Brain microvascular endothelial cell (primary cell): ENCODE data around the gene MRPS35.
"Not testable (repeated sequence)": the region's sequence is repeated elsewhere in the genome, so short reads cannot be mapped to it uniquely, and the experiment has no call there.

Source experiments
- DNase-seq: peaks from one replicate; pipeline ENCODE4 v3.0.0-alpha.2; 2020
- H3K27ac ChIP-seq: fragments of 250-450 bp; sonication (Bioruptor Pico); 2 replicates; pipeline ENCODE4 v1.5.1; 2020; ENCODE audit warnings: mild to moderate bottlenecking, moderate library complexity
- H3K27me3 ChIP-seq: fragments of 250-450 bp; sonication (Bioruptor Pico); replicated peaks from 2 replicates; pipeline ENCODE4 v1.5.1; 2020; ENCODE audit warnings: mild to moderate bottlenecking
- H3K36me3 ChIP-seq: fragments of 250-450 bp; sonication (Bioruptor Pico); replicated peaks from 2 replicates; pipeline ENCODE4 v1.5.1; 2020; ENCODE audit warnings: mild to moderate bottlenecking
- H3K4me3 ChIP-seq: 2 replicates; pipeline ENCODE4 v1.5.1; 2011; ENCODE audit warnings: low read depth, mild to moderate bottlenecking, control low read depth, low read length, moderate library complexity
- CTCF ChIP-seq: IDR thresholded peaks from 2 replicates; pipeline ENCODE4 v1.5.1; 2011; ENCODE audit warnings: low read depth, mild to moderate bottlenecking, moderate library complexity, low read length, control low read depth, inconsistent platforms; ENCODE audit errors: missing control alignments
- in situ Hi-C: cut with HindIII; loops from 2 replicates; pipeline ENCODE4 v1.10.0; 2017; ENCODE audit warnings: low sequenced_read_pairs, low pct_ligation_motif_present

MRPS35 gene

GRCh38 chr12:27732281-27732680 lies 21.6 kb downstream of the MRPS35 start:
- in situ Hi-C loops: no loop called here
- Histone ChIP-seq H3K27ac (no peak overlapping the region), H3K27me3 (no peaks in the 10 kb centered on the region), H3K4me3 (no peak overlapping the region), H3K36me3 (peaks cover 15% of the 10 kb centered on the region)
- TF ChIP-seq CTCF: peak; percentile 58
- DNase-seq: no peak

DNA sequence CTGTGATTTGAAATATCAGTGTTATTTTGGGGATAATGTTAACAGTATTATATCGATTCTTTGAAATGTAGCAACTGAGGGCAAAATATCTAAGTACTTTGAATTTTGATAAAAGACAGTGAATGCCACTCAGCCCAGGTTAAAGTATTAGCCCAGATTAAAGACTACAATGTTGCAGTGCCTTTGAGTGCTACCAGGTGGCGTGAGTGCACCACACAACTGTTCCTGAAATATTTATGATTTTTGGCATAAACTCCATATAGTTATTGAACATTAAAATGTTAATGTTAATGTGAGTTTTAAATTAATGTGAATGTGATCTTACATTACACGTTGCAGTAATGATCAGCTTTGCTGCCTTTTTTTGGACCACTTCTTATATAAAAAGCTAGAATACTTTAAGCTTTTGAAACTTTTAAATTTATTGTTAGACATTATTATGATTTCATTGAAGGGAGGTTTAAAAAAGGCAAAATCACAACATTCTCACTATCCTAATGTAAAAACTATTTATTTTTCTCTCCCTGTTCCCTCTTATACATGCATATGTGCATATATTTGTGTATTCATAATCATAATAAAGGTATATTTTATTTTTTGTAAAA lies 22.5 kb downstream of the MRPS35 start:
- peak; percentile 43 for DNase-seq
- TF ChIP-seq CTCF: peak; percentile 90
- H3K27ac ChIP-seq: no peak overlapping the region
- H3K27me3 ChIP-seq: no peaks in the 10 kb centered on the region
- in situ Hi-C loops: no loop called here
- H3K4me3 ChIP-seq: no peak overlapping the region
- H3K36me3 ChIP-seq: peaks cover 19% of the 10 kb centered on the region

DNA sequence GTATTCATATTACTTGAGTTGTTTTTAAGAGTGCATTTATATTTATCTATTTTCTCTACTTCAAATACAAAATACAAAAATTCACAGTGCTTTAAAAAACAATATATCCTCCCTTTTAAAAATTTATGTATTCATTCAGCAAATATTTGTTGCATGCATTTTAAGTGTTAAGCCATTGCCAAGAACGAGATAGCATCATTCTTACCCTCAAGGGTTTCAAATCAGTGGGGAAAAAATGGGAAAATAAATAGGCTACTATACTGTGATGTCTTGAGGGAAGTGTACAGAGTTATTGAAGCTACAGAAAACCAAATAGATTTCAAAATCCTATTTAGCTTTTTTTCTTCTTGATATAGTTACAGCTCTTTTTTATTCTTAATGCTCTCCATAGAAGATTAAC lies 23.2 kb downstream of the MRPS35 start:
- in situ Hi-C loops: no loop called here

DNA sequence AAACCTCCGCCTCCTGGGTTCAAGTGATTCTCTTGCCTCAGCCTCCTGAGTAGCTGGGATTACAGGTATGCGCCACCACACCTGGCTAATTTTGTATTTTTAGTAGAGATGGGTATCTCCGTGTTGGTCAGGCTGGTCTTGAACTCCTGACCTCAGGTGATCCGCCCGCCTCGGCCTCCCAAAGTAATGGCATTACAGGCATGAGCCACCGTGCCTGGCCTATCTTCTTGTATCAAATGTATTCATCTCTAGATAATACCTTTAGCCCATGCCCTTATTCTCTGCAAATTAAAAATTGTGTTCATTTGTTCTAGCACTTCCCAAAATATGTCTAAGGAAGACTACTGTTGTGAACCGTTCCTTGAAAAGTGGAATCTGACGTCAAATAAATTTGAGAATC lies 23.7 kb downstream of the MRPS35 start:
- in situ Hi-C loops, H3K27me3 ChIP-seq, H3K4me3 ChIP-seq, DNase-seq, H3K27ac ChIP-seq: not testable (repeated sequence)
- H3K36me3 ChIP-seq: peaks cover 24% of the 10 kb centered on the region

More for the DNA sequence above, 23.2 kb downstream of the MRPS35 start:
- H3K27me3 ChIP-seq: no peaks in the 10 kb centered on the region
- TF ChIP-seq CTCF: no peak
- H3K27ac ChIP-seq: no peak overlapping the region
- H3K36me3 ChIP-seq: peaks cover 19% of the 10 kb centered on the region
- no peak for DNase-seq
- no peak overlapping the region for H3K4me3 ChIP-seq

DNA sequence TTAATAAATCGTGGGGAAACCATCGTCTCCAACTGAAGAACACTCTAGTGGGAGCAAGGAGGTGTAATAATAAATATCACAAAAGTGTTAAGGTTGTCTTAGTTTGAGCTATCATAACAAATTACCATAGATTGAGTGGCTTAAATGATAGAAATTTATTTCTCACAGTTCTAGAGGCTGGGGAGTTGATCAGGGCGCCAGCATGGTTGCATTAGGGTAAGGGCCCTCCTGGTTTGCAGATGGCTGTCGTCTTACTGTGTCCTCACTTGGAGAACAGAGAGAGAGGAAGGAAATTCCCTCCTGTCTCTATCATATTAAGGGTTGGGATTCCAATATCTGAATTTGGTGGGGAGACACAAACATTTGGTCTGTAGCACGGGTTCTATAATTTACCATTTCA lies 33.0 kb downstream of the MRPS35 start:
- Histone ChIP-seq H3K27me3 (no peaks in the 10 kb centered on the region), H3K4me3 (no peak overlapping the region), H3K36me3 (peaks cover 24% of the 10 kb centered on the region), H3K27ac (no peak overlapping the region)
- no peak for TF ChIP-seq CTCF
- no peak for DNase-seq
- in situ Hi-C loops: no loop called here

- DNase-seq, H3K27ac ChIP-seq, H3K4me3 ChIP-seq, in situ Hi-C loops, H3K27me3 ChIP-seq: not testable (repeated sequence)
- peaks cover 15% of the 10 kb centered on the region for H3K36me3 ChIP-seq
Measured at GRCh38 chr12:27745734-27746133, 35.1 kb downstream of the MRPS35 start.
